PC-9 (cell line): ENCODE data around the gene THYN1.

Source experiments
- EZH2 ChIP-seq: fragments of 200-600 bp; sonication (generic); IDR thresholded peaks from 2 replicates; pipeline ENCODE4 v1.8.0; 2017; ENCODE audit warnings: antibody characterized with exemption, low read depth
- TF ChIP-seq, protein P1 (sequence below): fragments of 200-600 bp; sonication (generic); conservative IDR thresholded peaks from 2 replicates; pipeline ENCODE4 v1.6.1; 2017; ENCODE audit warnings: mixed run types, antibody characterized with exemption, mild to moderate bottlenecking, moderate library complexity

- TF ChIP-seq, protein P1, sequence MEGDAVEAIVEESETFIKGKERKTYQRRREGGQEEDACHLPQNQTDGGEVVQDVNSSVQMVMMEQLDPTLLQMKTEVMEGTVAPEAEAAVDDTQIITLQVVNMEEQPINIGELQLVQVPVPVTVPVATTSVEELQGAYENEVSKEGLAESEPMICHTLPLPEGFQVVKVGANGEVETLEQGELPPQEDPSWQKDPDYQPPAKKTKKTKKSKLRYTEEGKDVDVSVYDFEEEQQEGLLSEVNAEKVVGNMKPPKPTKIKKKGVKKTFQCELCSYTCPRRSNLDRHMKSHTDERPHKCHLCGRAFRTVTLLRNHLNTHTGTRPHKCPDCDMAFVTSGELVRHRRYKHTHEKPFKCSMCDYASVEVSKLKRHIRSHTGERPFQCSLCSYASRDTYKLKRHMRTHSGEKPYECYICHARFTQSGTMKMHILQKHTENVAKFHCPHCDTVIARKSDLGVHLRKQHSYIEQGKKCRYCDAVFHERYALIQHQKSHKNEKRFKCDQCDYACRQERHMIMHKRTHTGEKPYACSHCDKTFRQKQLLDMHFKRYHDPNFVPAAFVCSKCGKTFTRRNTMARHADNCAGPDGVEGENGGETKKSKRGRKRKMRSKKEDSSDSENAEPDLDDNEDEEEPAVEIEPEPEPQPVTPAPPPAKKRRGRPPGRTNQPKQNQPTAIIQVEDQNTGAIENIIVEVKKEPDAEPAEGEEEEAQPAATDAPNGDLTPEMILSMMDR: no peak
- TF ChIP-seq EZH2: no peak
Measured at GRCh38 chr11:134243913-134244312, 9.2 kb downstream of the THYN1 start.
